Stomach (tissue), 9 donors: ENCODE measurements around the gene MCF2L2. TPM values are rescaled to one million over a fixed set of nuclear protein-coding genes. Genes with fewer than 3 reads are reported as not detected.

Source experiments
- DNase-seq, 2 donors: peaks; one replicate each; pipeline versions ENCODE4 v3.0.0 to v3.0.0-alpha.2; 2013 to 2019
- H3K27ac ChIP-seq, 5 donors: fragments of 200-600 bp in 4 of 5; sonication (generic) in 4 of 5; one replicate each; pipeline ENCODE4 v1.5.1; 2013 to 2019; ENCODE audit warnings: mild to moderate bottlenecking in 1 of 5, moderate library complexity in 1 of 5
- H3K27me3 ChIP-seq, 3 donors: fragments of 200-600 bp; sonication (generic); one replicate each; pipeline ENCODE4 v1.5.1; 2017 to 2019; ENCODE audit warnings: mixed run types in 1 of 3
- H3K36me3 ChIP-seq, 4 donors: fragments of 200-600 bp; sonication (generic); 1 replicate in 3 of 4; 2 replicates in 1 of 4; pipeline ENCODE4 v1.5.1; 2016 to 2019
- H3K4me1 ChIP-seq, 4 donors: fragments of 200-600 bp; sonication (generic); one replicate each; pipeline ENCODE4 v1.5.1; 2016 to 2019
- H3K4me3 ChIP-seq, 4 donors: fragments of 200-600 bp; sonication (generic) in 3 of 4; one replicate each; pipeline ENCODE4 v1.5.1; 2016 to 2019; ENCODE audit warnings: mild to moderate bottlenecking in 1 of 4
- H3K9me3 ChIP-seq, 4 donors: fragments of 200-600 bp; sonication (generic); one replicate each; pipeline ENCODE4 v1.5.1; 2016 to 2019
- CTCF ChIP-seq, 7 experiments: fragments of 450-650 bp in 4 of 7; fragments of 200-600 bp in 3 of 7; sonication (generic) in 3 of 7; IDR thresholded peaks; one replicate each; pipeline ENCODE4 v1.5.1; 2016 to 2019; ENCODE audit warnings: antibody characterized with exemption in 7 of 7, control low read depth in 2 of 7, mild to moderate bottlenecking in 1 of 7
- EP300 ChIP-seq: sonication (generic); formaldehyde crosslinking; IDR thresholded peaks from one replicate; pipeline ENCODE4 v1.6.1; 2017; ENCODE audit warnings: antibody characterized with exemption
- POLR2A ChIP-seq, 4 donors: fragments of 450-650 bp; IDR thresholded peaks; one replicate each; pipeline ENCODE4 v1.6.1; 2016; ENCODE audit warnings: antibody characterized with exemption in 4 of 4, control low read depth in 2 of 4, mild to moderate bottlenecking in 1 of 4, moderate library complexity in 1 of 4
- POLR2AphosphoS5 ChIP-seq, 3 donors: sonication (generic); formaldehyde crosslinking; IDR thresholded peaks; one replicate each; pipeline ENCODE4 v1.6.1; 2016; ENCODE audit warnings: antibody characterized with exemption in 3 of 3
- WGBS, 5 donors: extraction: QIAGEN DNeasy Blood & Tissue Kit in 3 of 5; methylation state at CpG; one replicate each; pipeline versions ENCODE4 v1.1.5 to v1.1.7; 2013 to 2018; 5-methylcytosine and 5-hydroxymethylcytosine counted together
- intact Hi-C: fragments of 100-400 bp; cut with DNase I; formaldehyde crosslinking; loops from one replicate; pipeline ENCODE4 v1.15.1; 2023; ENCODE audit warnings: low total_unique reads
- polyA plus RNA-seq, 3 donors: library from polyadenylated mRNA; stranded (reverse); fragments of 200-250 nt; gene quantifications; one replicate each; pipeline ENCODE4 v1.2.3, GENCODE V29; 2013
- total RNA-seq, 5 donors: library from RNA; depleted of rRNA; stranded (reverse); fragments of >200 nt; gene quantifications; one replicate each; pipeline versions ENCODE4 v1.1.0 to v1.2.3, GENCODE V29; 2014 to 2016
- donor health status: healthy with polysubstance abuse.
- donor health status: Bipolar disorder and iron deficiency.
- donor health status: healthy.

Gene MCF2L2
- total and polyA plus RNA-seq, 8 donors, result 0.05 to 2.0 (median 0.22) TPM; not detected in 2

GRCh38 chr3:183144363-183144762 lies 284.1 kb downstream of the MCF2L2 start:
- intact Hi-C loops, result no loop called here
- peaks cover 0 to 27% (median 8%) of the 10 kb centered on the region in 3 donors for H3K27me3 ChIP-seq
- no peak for DNase-seq
- TF ChIP-seq POLR2AphosphoS5 (IDR thresholded peaks at IDR 0.05) (no peak), EP300 (no peak), CTCF (IDR thresholded peaks at IDR 0.05) (no peak), POLR2A (IDR thresholded peaks at IDR 0.05) (no peak)
- H3K9me3 ChIP-seq, result no peaks in the 10 kb centered on the region
- 48 to 96% (median 79%) methylated on average over 1 of the region's 1 CpG for WGBS, 5 donors
- H3K36me3 ChIP-seq, result no peaks in the 10 kb centered on the region
- no peaks in the 10 kb centered on the region for H3K4me1 ChIP-seq
- no peak overlapping the region for H3K4me3 ChIP-seq
- H3K27ac ChIP-seq, result no peak overlapping the region

GRCh38 chr3:183142199-183142598 lies 286.2 kb downstream of the MCF2L2 start:
- no peaks in the 10 kb centered on the region for H3K4me1 ChIP-seq
- H3K27ac ChIP-seq, result no peak overlapping the region
- no peaks in the 10 kb centered on the region for H3K36me3 ChIP-seq
- WGBS, 5 donors, result 71 to 82% (median 73%) methylated on average over 11 of the region's 11 CpGs
- TF ChIP-seq CTCF (IDR thresholded peaks at IDR 0.05) (no peak), POLR2A (IDR thresholded peaks at IDR 0.05) (no peak), EP300 (no peak), POLR2AphosphoS5 (IDR thresholded peaks at IDR 0.05) (no peak)
- no peak for DNase-seq
- peaks cover 0 to 38% (median 8%) of the 10 kb centered on the region in 3 donors for H3K27me3 ChIP-seq
- H3K4me3 ChIP-seq, result no peak overlapping the region
- no peaks in the 10 kb centered on the region for H3K9me3 ChIP-seq
- intact Hi-C loops, result no loop called here

- no peaks in the 10 kb centered on the region for H3K36me3 ChIP-seq
- no peak for TF ChIP-seq POLR2AphosphoS5 (IDR thresholded peaks at IDR 0.05)
- no peak for TF ChIP-seq CTCF (IDR thresholded peaks at IDR 0.05)
- TF ChIP-seq EP300, result no peak
- TF ChIP-seq POLR2A (IDR thresholded peaks at IDR 0.05), result no peak
- H3K27ac ChIP-seq, result no peak overlapping the region
- H3K4me1 ChIP-seq, result no peaks in the 10 kb centered on the region
- WGBS, 5 donors, result 73 to 87% (median 81%) methylated on average over 2 of the region's 2 CpGs
- intact Hi-C loops, result no loop called here
- peaks cover 0 to 38% (median 0%) of the 10 kb centered on the region in 3 donors for H3K27me3 ChIP-seq
- no peak for DNase-seq
- H3K9me3 ChIP-seq, result peaks cover 0 to 9% (median under 1%) of the 10 kb centered on the region in 4 donors
- H3K4me3 ChIP-seq, result no peak overlapping the region
Measured at GRCh38 chr3:183134844-183135243, 293.6 kb downstream of the MCF2L2 start.

DNA sequence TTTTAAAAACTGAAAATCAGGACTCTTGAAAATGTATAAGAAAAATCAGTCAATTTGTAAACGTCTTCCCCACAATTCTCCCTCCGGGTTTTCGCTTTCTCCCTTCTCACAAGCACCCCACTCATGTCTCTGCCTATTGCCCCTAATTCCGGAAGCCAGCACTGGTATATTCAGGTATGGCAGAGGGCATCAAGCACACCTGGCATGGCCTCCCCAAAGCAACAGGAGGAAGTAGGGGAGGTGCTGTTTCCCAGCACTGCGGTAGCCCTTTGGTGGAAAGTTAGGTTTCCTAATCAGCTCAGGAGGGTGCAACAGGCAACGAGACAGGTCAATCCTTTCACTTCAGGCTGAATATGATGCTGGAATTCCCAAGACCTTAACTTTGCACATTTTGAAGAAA lies 296.0 kb downstream of the MCF2L2 start:
- no peak for DNase-seq
- WGBS, 5 donors, result 42 to 61% (median 49%) methylated on average over 5 to 6 of the region's 6 CpGs
- intact Hi-C loops, result no loop called here
- Histone ChIP-seq H3K27me3 (peaks cover 0 to 29% (median 0%) of the 10 kb centered on the region in 3 donors), H3K27ac (no peak overlapping the region), H3K4me1 (no peaks in the 10 kb centered on the region), H3K4me3 (no peak overlapping the region), H3K36me3 (no peaks in the 10 kb centered on the region), H3K9me3 (peaks cover 0 to 17% (median 13%) of the 10 kb centered on the region in 4 donors)
- no peak for TF ChIP-seq POLR2A (IDR thresholded peaks at IDR 0.05)

DNA sequence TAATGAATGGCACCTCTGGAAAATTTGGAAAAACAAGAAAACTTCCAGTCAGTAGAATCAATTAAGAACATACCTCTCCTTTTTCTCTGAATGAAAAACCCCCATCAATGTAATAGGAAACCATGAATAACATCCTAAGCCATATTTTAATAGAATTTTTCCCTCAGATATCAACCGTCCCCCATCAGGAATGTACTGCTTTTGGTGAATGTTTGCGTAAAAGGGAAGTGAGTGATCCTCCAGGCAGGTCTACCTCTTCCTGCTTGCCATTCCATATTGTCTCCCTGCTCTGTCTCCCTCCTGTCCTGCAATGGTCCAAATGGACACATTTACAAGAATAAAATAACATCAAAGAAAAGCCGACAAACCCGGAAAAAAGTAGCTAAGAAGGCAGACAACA lies 296.7 kb downstream of the MCF2L2 start:
- intact Hi-C loops, result no loop called here
- no peak overlapping the region for H3K27ac ChIP-seq
- TF ChIP-seq POLR2A (IDR thresholded peaks at IDR 0.05), result no peak
- TF ChIP-seq POLR2AphosphoS5 (IDR thresholded peaks at IDR 0.05), result no peak
- no peak for TF ChIP-seq CTCF (IDR thresholded peaks at IDR 0.05)
- no peak for TF ChIP-seq EP300
- WGBS, 5 donors, result 55 to 69% (median 62%) methylated on average over 4 of the region's 4 CpGs
- peaks cover 0 to 22% (median 0%) of the 10 kb centered on the region in 3 donors for H3K27me3 ChIP-seq
- H3K4me1 ChIP-seq, result no peaks in the 10 kb centered on the region
- DNase-seq, result no peak
- no peak overlapping the region for H3K4me3 ChIP-seq
- peaks cover 0 to 17% (median 13%) of the 10 kb centered on the region in 4 donors for H3K9me3 ChIP-seq
- no peaks in the 10 kb centered on the region for H3K36me3 ChIP-seq
